ENCODE data around the gene PRKD3.

PRKD3 gene

GRCh38 chr2:37324786-37325624 lies at the start of gene PRKD3:
PRKD3 (minus strand) TSS chr2:37324833; CDS start chr2:37316524, 8,309 bp downstream.
- peak; percentile 75 for DNase-seq

GRCh38 chr2:37372000-37372399 lies 47.4 kb upstream of the PRKD3 start:
- no peak for DNase-seq

GRCh38 chr2:37370666-37371065 lies 46.0 kb upstream of the PRKD3 start:
- DNase-seq, result no peak

GRCh38 chr2:37367984-37368383 lies 43.4 kb upstream of the PRKD3 start:
- DNase-seq, result no peak

- DNase-seq, result no peak
These were observed 42.7 kb upstream of the PRKD3 start for GRCh38 chr2:37367310-37367709.

- DNase-seq, result no peak
These were observed 42.1 kb upstream of the PRKD3 start for GRCh38 chr2:37366773-37367172.

GRCh38 chr2:37365669-37366068 lies 41.0 kb upstream of the PRKD3 start:
- DNase-seq, result no peak

- no peak for DNase-seq
These were observed 39.7 kb upstream of the PRKD3 start for GRCh38 chr2:37364351-37364750.

GRCh38 chr2:37361994-37362698 lies 37.5 kb upstream of the PRKD3 start:
- no peak for DNase-seq

- no peak for DNase-seq
These were observed 36.7 kb upstream of the PRKD3 start for GRCh38 chr2:37361216-37361815.

GRCh38 chr2:37358466-37358865 lies 33.8 kb upstream of the PRKD3 start:
- DNase-seq, result no peak

GRCh38 chr2:37357530-37357929 lies 32.9 kb upstream of the PRKD3 start:
- peak; percentile 40 for DNase-seq

GRCh38 chr2:37357069-37357468 lies 32.4 kb upstream of the PRKD3 start:
- DNase-seq, result peak; percentile 44

GRCh38 chr2:37356299-37356698 lies 31.7 kb upstream of the PRKD3 start:
- no peak for DNase-seq

- DNase-seq, result no peak
These were observed 31.1 kb upstream of the PRKD3 start for GRCh38 chr2:37355735-37356134.

GRCh38 chr2:37354531-37354930 lies 29.9 kb upstream of the PRKD3 start:
- DNase-seq, result no peak

GRCh38 chr2:37350034-37350433 lies 25.4 kb upstream of the PRKD3 start:
- DNase-seq, result no peak

- no peak for DNase-seq
These were observed 24.7 kb upstream of the PRKD3 start for GRCh38 chr2:37349231-37349860.

- no peak for DNase-seq
These were observed 23.5 kb upstream of the PRKD3 start for GRCh38 chr2:37348155-37348554.

GRCh38 chr2:37344453-37345361 lies 20.1 kb upstream of the PRKD3 start, which contains the start of gene QPCT:
QPCT (plus strand) TSS chr2:37344630; CDS start chr2:37344732, 102 bp downstream.
- peak; percentile 79 for DNase-seq

GRCh38 chr2:37343537-37344434 lies 19.2 kb upstream of the PRKD3 start:
- DNase-seq, result peak; percentile 68
